Measurements from ENCODE around the gene CDCP2.

The CDCP2 gene

GRCh38 chr1:54094001-54094729 is 58.6 kb downstream of the CDCP2 start:
- DNase-seq (ENCODE audit: low read depth in 2 of 2): no peak

- no peak for DNase-seq (ENCODE audit: low read depth in 2 of 2)
These were observed 61.1 kb downstream of the CDCP2 start for GRCh38 chr1:54091666-54092065.

GRCh38 chr1:54088385-54088784 is 64.4 kb downstream of the CDCP2 start:
- DNase-seq (ENCODE audit: low read depth in 2 of 2): no peak

- DNase-seq (ENCODE audit: low read depth in 2 of 2): no peak
These were observed 66.0 kb downstream of the CDCP2 start for GRCh38 chr1:54086754-54087153.

- DNase-seq (ENCODE audit: low read depth in 2 of 2): no peak
These were observed 68.0 kb downstream of the CDCP2 start for GRCh38 chr1:54084794-54085193.
